Measurements from ENCODE around the gene RAB11A.

Gene RAB11A

DNA sequence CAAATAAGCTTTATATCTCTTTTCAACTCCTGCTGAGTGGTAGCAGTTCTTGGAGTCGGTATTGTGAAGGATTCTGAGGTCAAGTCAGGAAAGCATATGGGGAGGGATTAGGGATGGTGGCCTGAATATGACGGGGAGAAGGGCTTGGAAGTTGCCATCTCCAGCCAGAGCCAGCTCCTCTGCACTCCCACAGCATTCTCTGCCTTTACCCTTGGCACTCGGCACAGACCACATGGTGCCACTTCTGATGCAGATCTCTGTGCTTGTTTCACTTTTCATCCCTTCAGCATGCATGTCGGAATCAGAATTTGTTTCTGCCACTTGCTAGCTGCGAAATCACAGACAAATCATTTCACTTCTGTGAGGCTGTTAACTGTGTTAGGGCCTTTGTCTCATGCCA, 52.5 kb downstream of the RAB11A start:
- no peak overlapping the region for H3K4me3 ChIP-seq (ENCODE audit: low read depth, low read length)
- TF ChIP-seq, protein P1, sequence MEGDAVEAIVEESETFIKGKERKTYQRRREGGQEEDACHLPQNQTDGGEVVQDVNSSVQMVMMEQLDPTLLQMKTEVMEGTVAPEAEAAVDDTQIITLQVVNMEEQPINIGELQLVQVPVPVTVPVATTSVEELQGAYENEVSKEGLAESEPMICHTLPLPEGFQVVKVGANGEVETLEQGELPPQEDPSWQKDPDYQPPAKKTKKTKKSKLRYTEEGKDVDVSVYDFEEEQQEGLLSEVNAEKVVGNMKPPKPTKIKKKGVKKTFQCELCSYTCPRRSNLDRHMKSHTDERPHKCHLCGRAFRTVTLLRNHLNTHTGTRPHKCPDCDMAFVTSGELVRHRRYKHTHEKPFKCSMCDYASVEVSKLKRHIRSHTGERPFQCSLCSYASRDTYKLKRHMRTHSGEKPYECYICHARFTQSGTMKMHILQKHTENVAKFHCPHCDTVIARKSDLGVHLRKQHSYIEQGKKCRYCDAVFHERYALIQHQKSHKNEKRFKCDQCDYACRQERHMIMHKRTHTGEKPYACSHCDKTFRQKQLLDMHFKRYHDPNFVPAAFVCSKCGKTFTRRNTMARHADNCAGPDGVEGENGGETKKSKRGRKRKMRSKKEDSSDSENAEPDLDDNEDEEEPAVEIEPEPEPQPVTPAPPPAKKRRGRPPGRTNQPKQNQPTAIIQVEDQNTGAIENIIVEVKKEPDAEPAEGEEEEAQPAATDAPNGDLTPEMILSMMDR (IDR thresholded peaks at IDR 0.05; ENCODE audit: low read depth, low read length): no peak

DNA sequence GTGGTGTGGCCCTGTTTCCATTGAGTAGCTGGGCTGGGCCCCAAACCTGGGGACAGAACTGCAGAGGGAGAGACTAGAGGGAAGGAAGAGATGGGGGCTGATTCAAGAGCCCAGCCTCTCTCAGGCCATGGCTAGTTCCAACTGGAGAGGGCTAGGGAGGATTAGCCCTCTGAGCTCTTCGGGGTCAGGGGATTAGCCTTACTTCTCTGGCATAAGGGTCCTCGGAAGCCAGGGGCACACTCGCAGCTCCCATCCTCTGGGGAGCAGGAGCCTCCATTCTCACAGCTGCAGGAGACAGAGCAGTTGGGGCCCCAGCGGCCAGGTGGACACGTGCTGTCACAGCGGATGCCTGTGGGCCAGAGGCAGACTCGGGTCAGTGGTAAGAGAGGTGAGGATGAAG, 53.3 kb downstream of the RAB11A start:
- no peak overlapping the region for H3K4me3 ChIP-seq (ENCODE audit: low read depth, low read length)
- TF ChIP-seq, protein P1 (IDR thresholded peaks at IDR 0.05; ENCODE audit: low read depth, low read length): no peak

DNA sequence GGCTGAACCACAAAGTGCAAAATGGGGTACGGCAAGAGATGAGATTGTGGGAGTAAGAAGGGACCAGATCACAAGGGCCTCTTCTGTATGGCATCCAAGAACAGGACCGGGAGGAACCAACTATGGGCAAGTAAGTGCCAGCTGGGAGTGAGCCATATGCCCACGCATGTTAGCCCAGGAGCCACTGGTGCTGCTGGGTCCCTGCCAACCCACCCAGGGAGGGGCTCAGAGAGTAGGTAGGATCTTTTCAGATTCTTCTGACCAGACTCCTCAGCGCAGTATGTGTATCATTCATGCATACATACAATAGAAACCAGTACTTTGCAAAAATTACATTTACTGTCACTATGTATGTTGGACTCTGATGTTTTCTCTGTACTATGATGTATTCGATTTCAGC, 54.0 kb downstream of the RAB11A start:
- no peak overlapping the region for H3K4me3 ChIP-seq (ENCODE audit: low read depth, low read length)
- TF ChIP-seq, protein P1 (IDR thresholded peaks at IDR 0.05; ENCODE audit: low read depth, low read length): no peak

DNA sequence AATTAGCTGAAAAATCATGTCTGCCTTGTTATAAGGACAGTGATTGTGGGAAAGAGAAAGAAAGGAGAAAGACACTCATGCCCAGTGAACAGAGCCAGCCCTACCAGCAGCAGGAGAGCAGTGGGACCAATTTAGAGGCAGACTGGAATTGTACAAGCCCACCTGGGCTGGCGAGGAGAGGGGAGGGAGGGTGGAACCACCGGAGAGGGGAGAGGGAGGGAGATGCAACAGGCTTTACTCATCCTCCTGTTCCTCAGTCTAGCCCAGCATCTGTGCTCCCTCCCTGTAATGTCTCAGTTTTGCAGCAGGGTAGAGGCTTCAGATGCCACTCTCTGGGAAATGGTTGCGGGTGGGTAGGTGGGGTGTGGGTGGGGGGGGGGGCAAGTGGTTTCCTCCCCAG, 54.7 kb downstream of the RAB11A start:
- TF ChIP-seq, protein P1 (IDR thresholded peaks at IDR 0.05; ENCODE audit: low read depth, low read length): no peak
- no peak overlapping the region for H3K4me3 ChIP-seq (ENCODE audit: low read depth, low read length)

DNA sequence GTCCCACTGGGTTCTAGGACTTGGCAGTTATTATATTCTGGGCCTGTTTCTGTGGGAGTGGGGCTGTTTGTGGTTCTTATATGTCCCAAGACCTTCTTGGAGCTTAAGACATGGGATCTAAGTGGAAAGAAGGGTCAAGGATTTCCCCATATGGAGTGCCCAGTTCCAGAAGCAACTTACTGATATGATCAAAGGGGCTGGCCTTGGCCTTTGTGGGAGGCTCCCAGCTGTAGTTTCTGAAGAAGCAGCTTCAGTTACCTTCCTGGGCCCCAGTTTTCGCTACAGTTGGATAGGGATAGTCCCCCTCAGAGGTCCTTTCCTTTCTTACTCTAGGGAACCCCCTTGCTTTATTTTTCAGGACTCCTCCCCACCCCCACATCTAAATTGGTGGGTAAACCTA, 56.0 kb downstream of the RAB11A start:
- no peak overlapping the region for H3K4me3 ChIP-seq (ENCODE audit: low read depth, low read length)
- TF ChIP-seq, protein P1 (IDR thresholded peaks at IDR 0.05; ENCODE audit: low read depth, low read length): no peak

DNA sequence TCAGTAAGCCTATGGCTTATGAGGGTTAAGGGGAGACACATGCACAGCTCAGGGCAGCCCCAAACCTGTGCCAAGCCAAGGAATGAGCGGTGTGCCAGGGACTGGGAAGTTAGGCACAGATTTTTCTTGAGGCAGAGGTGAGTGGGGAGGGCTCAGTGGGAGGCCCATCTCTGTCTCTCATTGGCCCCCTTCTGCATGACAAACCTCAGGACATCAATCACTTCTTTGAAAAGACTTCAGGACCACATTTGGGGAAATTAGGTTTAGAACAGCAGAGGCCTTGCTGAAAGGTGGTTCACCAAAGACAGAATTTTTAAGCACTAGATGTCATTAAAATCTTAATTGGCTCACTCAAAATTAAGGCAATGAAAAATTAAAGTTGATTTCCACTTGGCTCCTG, 57.2 kb downstream of the RAB11A start:
- TF ChIP-seq, protein P1 (IDR thresholded peaks at IDR 0.05; ENCODE audit: low read depth, low read length): no peak
- no peak overlapping the region for H3K4me3 ChIP-seq (ENCODE audit: low read depth, low read length)

DNA sequence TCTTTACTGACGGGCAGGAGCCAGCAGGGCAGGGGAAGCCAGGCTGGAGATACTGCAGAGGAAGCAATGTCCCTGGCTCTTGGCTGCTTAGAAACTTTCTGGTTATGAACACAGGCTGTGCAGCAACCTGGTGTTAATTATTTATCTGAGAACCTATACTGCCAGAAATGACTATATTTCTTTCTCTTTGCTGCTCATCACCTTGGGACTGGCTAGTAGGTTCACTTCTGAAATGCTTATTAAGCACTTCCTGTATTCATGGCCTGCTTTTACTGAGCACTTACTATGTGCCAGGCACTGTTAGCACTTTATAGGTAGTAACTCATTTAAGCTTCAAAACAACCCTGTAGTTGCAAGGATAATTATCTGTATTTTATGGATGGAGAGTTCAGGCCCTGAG, 57.6 kb downstream of the RAB11A start:
- no peak overlapping the region for H3K4me3 ChIP-seq (ENCODE audit: low read depth, low read length)
- TF ChIP-seq, protein P1 (IDR thresholded peaks at IDR 0.05; ENCODE audit: low read depth, low read length): no peak
